ENCODE measurements around the gene EPPIN. TPM values are rescaled to one million over a fixed set of nuclear protein-coding genes. Genes with fewer than 3 reads are reported as not detected.

Gene EPPIN
- polyA plus RNA-seq, 1 donor (not counting 4 experiments of a cell fraction or from before 2014, with no cell fraction given), result not detected

DNA sequence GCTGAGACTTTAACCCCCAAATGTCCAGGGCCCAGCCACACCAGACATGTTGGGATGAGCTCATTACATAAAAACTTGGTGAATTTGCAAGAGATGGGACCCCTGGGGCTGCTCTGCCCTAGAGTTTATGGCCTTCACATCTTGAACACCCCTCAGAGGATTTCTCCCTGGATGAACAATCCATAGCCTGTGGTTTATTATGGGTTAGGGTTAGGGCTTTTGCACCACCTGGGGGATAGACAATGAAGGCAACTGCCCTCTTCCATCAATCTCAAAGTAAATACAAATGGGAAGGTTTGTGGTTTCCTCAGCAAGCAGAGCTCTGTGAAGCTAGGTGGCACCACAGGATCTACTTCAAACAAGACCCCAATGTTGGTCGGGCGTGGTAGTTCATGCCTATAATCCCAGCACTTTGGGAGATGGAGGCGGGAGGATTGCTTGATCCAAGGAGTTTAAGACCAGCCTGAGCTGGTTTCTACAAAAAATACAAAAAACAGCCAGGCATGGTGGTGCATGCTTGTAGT lies 49.2 kb downstream of the EPPIN start:
- dilution Hi-C loops (cut with MboI; ENCODE audit: extremely low pct_ligation_motif_present, low sequenced_read_pairs), result no loop called here
- Histone ChIP-seq H3K27ac (ENCODE audit: control insufficient read depth, insufficient read depth, low read length) (no peak overlapping the region), H4K20me1 (ENCODE audit: control insufficient read depth, extremely low read depth, insufficient read depth, low read length) (no peaks in the 10 kb centered on the region), H3K79me2 (ENCODE audit: control insufficient read depth, insufficient read depth, low read length) (no peaks in the 10 kb centered on the region), H3K9me1 (ENCODE audit: control insufficient read depth, extremely low read depth, insufficient read depth, low read length) (no peaks in the 10 kb centered on the region), H3K4me1 (ENCODE audit: control insufficient read depth, extremely low read depth, insufficient read depth, low read length) (no peaks in the 10 kb centered on the region), H3K4me3 (ENCODE audit: control insufficient read depth in 2 of 3, extremely low read depth in 1 of 3, insufficient read depth in 2 of 3, low read depth in 1 of 3, low read length in 3 of 3) (no peak overlapping the region), H2AFZ (ENCODE audit: control insufficient read depth, low read length) (no peak overlapping the region), H3K9ac (ENCODE audit: control insufficient read depth, extremely low read depth, insufficient read depth, low read length) (no peak overlapping the region), H3K4me2 (ENCODE audit: control insufficient read depth, extremely low read depth, insufficient read depth, low read depth, low read length) (no peak overlapping the region), H3K9me3 (ENCODE audit: control insufficient read depth, low read depth, low read length) (no peaks in the 10 kb centered on the region), H3K27me3 (ENCODE audit: control insufficient read depth, extremely low read depth, insufficient read depth, low read length) (peaks cover 18% of the 10 kb centered on the region), H3K36me3 (ENCODE audit: control insufficient read depth in 2 of 2, extremely low read depth in 1 of 2, insufficient read depth in 2 of 2, low read length in 2 of 2) (no peaks in the 10 kb centered on the region)
- TF ChIP-seq CTCF (optimal IDR thresholded peaks at IDR 0.05 in 1 of 3, IDR thresholded peaks at IDR 0.05 in 1 of 3, conservative IDR thresholded peaks at IDR 0.05 in 1 of 3; ENCODE audit: extremely low read depth in 1 of 3, insufficient read depth in 2 of 3, low read length in 3 of 3) (no peak), EZH2 (IDR thresholded peaks at IDR 0.05; ENCODE audit: low read length) (no peak)
- FAIRE-seq (no peak), DNase-seq (ENCODE audit: low read depth, low spot score) (no peak)

GRCh38 chr20:45496166-45496565 lies 51.0 kb downstream of the EPPIN start:
- FAIRE-seq (no peak), DNase-seq (ENCODE audit: low read depth, low spot score) (no peak)
- no peaks in the 10 kb centered on the region for H3K36me3 ChIP-seq (ENCODE audit: control insufficient read depth in 2 of 2, extremely low read depth in 1 of 2, insufficient read depth in 2 of 2, low read length in 2 of 2)

More at GRCh38 chr20:45496166-45496565, 51.0 kb downstream of the EPPIN start:
- no peaks in the 10 kb centered on the region for H3K9me1 ChIP-seq (ENCODE audit: control insufficient read depth, extremely low read depth, insufficient read depth, low read length)
- peaks cover 11% of the 10 kb centered on the region for H3K27me3 ChIP-seq (ENCODE audit: control insufficient read depth, extremely low read depth, insufficient read depth, low read length)
- H3K9ac ChIP-seq (ENCODE audit: control insufficient read depth, extremely low read depth, insufficient read depth, low read length), result no peak overlapping the region
- H3K4me3 ChIP-seq (ENCODE audit: control insufficient read depth in 2 of 3, extremely low read depth in 1 of 3, insufficient read depth in 2 of 3, low read depth in 1 of 3, low read length in 3 of 3), result no peak overlapping the region
- H3K9me3 ChIP-seq (ENCODE audit: control insufficient read depth, low read depth, low read length), result no peaks in the 10 kb centered on the region
- no peak overlapping the region for H3K27ac ChIP-seq (ENCODE audit: control insufficient read depth, insufficient read depth, low read length)
- no peaks in the 10 kb centered on the region for H3K79me2 ChIP-seq (ENCODE audit: control insufficient read depth, insufficient read depth, low read length)
- TF ChIP-seq EZH2 (IDR thresholded peaks at IDR 0.05; ENCODE audit: low read length) (no peak), CTCF (optimal IDR thresholded peaks at IDR 0.05 in 1 of 3, IDR thresholded peaks at IDR 0.05 in 1 of 3, conservative IDR thresholded peaks at IDR 0.05 in 1 of 3; ENCODE audit: extremely low read depth in 1 of 3, insufficient read depth in 2 of 3, low read length in 3 of 3) (no peak)
- no peaks in the 10 kb centered on the region for H4K20me1 ChIP-seq (ENCODE audit: control insufficient read depth, extremely low read depth, insufficient read depth, low read length)
- dilution Hi-C loops (cut with MboI; ENCODE audit: extremely low pct_ligation_motif_present, low sequenced_read_pairs), result no loop called here
- H3K4me1 ChIP-seq (ENCODE audit: control insufficient read depth, extremely low read depth, insufficient read depth, low read length), result no peaks in the 10 kb centered on the region
- H2AFZ ChIP-seq (ENCODE audit: control insufficient read depth, low read length), result no peak overlapping the region
- H3K4me2 ChIP-seq (ENCODE audit: control insufficient read depth, extremely low read depth, insufficient read depth, low read depth, low read length), result no peak overlapping the region
